HL-60 (cell line): ENCODE measurements around the gene PHYHIPL.

ENCODE experiments used
- DNase-seq, 2 experiments: peaks; one replicate each; pipeline ENCODE4 v3.0.0-alpha.2; 2010 to 2020; ENCODE audit warnings: low read depth in 1 of 2, low spot score in 1 of 2
- H3K27ac ChIP-seq: fragments of 250-450 bp; sonication (Bioruptor Pico); replicated peaks from 2 replicates; pipeline ENCODE4 v1.5.1; 2020; ENCODE audit warnings: mild to moderate bottlenecking, moderate library complexity
- H3K27me3 ChIP-seq: fragments of 250-450 bp; sonication (Bioruptor Pico); 2 replicates; pipeline ENCODE4 v1.5.1; 2021; ENCODE audit warnings: mild to moderate bottlenecking, moderate library complexity; ENCODE audit not compliant: insufficient read depth, poor library complexity, severe bottlenecking
- H3K4me3 ChIP-seq: replicated peaks from 2 replicates; pipeline ENCODE4 v1.5.1; 2011; ENCODE audit warnings: mild to moderate bottlenecking, control low read depth, low read length; ENCODE audit not compliant: insufficient read depth
- CTCF ChIP-seq: IDR thresholded peaks from one replicate; pipeline ENCODE4 v1.5.1; 2011; ENCODE audit warnings: low read length, control low read depth, inconsistent platforms; ENCODE audit not compliant: insufficient read depth
- GABPA ChIP-seq: IDR thresholded peaks from 2 replicates; pipeline ENCODE4 v1.6.1; 2012; ENCODE audit warnings: low read depth
- POLR2AphosphoS5 ChIP-seq: IDR thresholded peaks from 2 replicates; pipeline ENCODE4 v1.6.1; 2012; ENCODE audit warnings: low read depth
- SPI1 ChIP-seq: IDR thresholded peaks from 2 replicates; pipeline ENCODE4 v1.6.1; 2012; ENCODE audit warnings: low read depth, mild to moderate bottlenecking, borderline replicate concordance
- TF ChIP-seq, protein P1 (sequence below): IDR thresholded peaks from 2 replicates; pipeline ENCODE4 v1.6.1; 2012; ENCODE audit warnings: low read depth; ENCODE audit not compliant: insufficient replicate concordance

PHYHIPL gene

DNA sequence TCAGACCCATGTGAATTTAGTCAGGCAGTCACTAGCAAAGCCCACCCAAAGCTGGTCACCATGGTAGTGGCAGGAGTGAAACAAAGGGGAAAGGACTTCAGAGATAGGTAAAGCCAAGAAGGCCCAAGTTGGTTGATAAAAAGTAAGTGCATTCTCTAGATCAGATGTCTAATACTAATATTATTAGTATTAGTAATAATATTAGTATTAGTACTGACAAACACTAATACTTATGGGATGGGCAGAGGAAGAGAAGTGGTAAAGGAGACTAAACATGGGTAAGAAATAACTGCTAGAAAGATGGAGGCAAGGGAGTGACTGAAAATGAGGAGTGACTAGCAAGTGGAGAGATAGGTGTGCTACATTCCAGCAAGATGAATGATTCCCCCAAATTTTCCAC is 46.6 kb upstream of the PHYHIPL start:
- no peak for DNase-seq
- Histone ChIP-seq H3K4me3 (no peak overlapping the region), H3K27me3 (peaks cover 2% of the 10 kb centered on the region), H3K27ac (no peak overlapping the region)
- no peak for TF ChIP-seq CTCF

DNA sequence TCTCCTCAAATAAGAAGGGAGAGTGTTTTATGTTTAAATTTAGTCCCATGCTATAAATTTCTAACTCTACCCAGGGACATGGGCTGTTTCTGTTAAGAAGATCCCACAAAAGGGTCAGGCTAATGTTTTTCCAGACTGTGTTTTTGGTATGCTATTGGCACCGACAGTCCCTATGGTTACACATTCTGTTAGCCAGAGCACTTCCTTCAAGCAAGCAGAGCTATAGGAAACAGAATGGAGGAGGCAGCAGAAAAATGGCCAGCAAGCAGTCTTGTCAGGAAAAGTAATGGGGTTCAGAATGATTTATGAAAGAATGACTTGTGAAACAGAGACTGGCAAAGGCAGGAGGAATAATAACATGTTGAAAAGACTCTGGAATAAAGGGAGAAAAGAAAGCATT is 44.8 kb upstream of the PHYHIPL start:
- no peak for DNase-seq
- TF ChIP-seq SPI1 (no peak), POLR2AphosphoS5 (no peak), CTCF (no peak), GABPA (no peak)
- TF ChIP-seq, protein P1, sequence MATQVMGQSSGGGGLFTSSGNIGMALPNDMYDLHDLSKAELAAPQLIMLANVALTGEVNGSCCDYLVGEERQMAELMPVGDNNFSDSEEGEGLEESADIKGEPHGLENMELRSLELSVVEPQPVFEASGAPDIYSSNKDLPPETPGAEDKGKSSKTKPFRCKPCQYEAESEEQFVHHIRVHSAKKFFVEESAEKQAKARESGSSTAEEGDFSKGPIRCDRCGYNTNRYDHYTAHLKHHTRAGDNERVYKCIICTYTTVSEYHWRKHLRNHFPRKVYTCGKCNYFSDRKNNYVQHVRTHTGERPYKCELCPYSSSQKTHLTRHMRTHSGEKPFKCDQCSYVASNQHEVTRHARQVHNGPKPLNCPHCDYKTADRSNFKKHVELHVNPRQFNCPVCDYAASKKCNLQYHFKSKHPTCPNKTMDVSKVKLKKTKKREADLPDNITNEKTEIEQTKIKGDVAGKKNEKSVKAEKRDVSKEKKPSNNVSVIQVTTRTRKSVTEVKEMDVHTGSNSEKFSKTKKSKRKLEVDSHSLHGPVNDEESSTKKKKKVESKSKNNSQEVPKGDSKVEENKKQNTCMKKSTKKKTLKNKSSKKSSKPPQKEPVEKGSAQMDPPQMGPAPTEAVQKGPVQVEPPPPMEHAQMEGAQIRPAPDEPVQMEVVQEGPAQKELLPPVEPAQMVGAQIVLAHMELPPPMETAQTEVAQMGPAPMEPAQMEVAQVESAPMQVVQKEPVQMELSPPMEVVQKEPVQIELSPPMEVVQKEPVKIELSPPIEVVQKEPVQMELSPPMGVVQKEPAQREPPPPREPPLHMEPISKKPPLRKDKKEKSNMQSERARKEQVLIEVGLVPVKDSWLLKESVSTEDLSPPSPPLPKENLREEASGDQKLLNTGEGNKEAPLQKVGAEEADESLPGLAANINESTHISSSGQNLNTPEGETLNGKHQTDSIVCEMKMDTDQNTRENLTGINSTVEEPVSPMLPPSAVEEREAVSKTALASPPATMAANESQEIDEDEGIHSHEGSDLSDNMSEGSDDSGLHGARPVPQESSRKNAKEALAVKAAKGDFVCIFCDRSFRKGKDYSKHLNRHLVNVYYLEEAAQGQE = no peak
- peaks cover 2% of the 10 kb centered on the region for H3K27me3 ChIP-seq
- no peak overlapping the region for H3K27ac ChIP-seq
- no peak overlapping the region for H3K4me3 ChIP-seq

- no peaks in the 10 kb centered on the region for H3K27me3 ChIP-seq
- no peak overlapping the region for H3K27ac ChIP-seq
- H3K4me3 ChIP-seq = no peak overlapping the region
- TF ChIP-seq CTCF (no peak), GABPA (no peak), POLR2AphosphoS5 (no peak), SPI1 (no peak)
- TF ChIP-seq, protein P1 = no peak
- DNase-seq = no peak
These were observed 42.4 kb upstream of the PHYHIPL start for GRCh38 chr10:59133841-59134593.

DNA sequence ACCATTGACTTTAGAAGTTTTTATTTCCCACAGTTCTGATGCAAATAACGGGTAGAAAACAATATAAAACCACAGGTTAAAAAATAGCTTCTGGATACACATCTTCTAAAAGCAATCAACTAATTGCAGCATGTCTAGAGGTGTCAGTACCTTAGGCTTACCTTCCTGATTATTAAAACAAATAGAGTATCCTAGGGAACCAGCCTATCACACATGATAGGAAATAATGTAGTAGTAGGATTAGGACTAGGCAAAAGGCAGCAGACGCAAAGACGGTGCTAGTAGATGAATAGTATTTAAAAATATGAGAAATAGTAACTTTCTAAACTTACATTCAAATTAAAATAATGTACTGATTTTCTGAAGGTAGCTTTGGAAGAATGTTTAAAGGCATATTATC is 41.7 kb upstream of the PHYHIPL start:
- H3K27ac ChIP-seq = no peak overlapping the region
- TF ChIP-seq POLR2AphosphoS5 (no peak), SPI1 (no peak), CTCF (no peak)

More for the DNA sequence above, 41.7 kb upstream of the PHYHIPL start:
- no peak for DNase-seq
- Histone ChIP-seq H3K4me3 (no peak overlapping the region), H3K27me3 (no peaks in the 10 kb centered on the region)
